GM19043 (cell line): Measurements from ENCODE around the gene NOX5.
"Not testable (repeated sequence)": the region's sequence is repeated elsewhere in the genome, so short reads cannot be mapped to it uniquely, and the experiment has no call there.

Experiments
- ATAC-seq: cut with Tn5 transposase; IDR thresholded peaks from one replicate; pipeline ENCODE4 v1.9.1; 2021; ENCODE audit warnings: low read depth; ENCODE audit not compliant: unreplicated experiment

The NOX5 gene

GRCh38 chr15:69014454-69014853 is at the start of gene NOX5:
TSS of gene NOX5 (plus strand) at chr15:69014695. CDS start at chr15:69014736, 41 bp downstream.
- ATAC-seq = no peak

GRCh38 chr15:68966996-68967395 is 47.5 kb upstream of the NOX5 start:
- ATAC-seq = no peak

- ATAC-seq = no peak
Observed at GRCh38 chr15:68967948-68968347, 46.5 kb upstream of the NOX5 start.

GRCh38 chr15:68969298-68969697 is 45.2 kb upstream of the NOX5 start:
- no peak for ATAC-seq

- no peak for ATAC-seq
Observed at GRCh38 chr15:68972201-68973065, 42.1 kb upstream of the NOX5 start.

- ATAC-seq = not testable (repeated sequence)
Observed at GRCh38 chr15:68975651-68976160, 38.8 kb upstream of the NOX5 start.

- not testable (repeated sequence) for ATAC-seq
Observed at GRCh38 chr15:68977426-68977825, 37.1 kb upstream of the NOX5 start.

GRCh38 chr15:68979006-68979405 is 35.5 kb upstream of the NOX5 start:
- no peak for ATAC-seq

GRCh38 chr15:68979816-68980215 is 34.7 kb upstream of the NOX5 start:
- no peak for ATAC-seq

- no peak for ATAC-seq
Observed at GRCh38 chr15:68980786-68981185, 33.7 kb upstream of the NOX5 start.

GRCh38 chr15:68981941-68982340 is 32.6 kb upstream of the NOX5 start:
- no peak for ATAC-seq

GRCh38 chr15:68982976-68983563 is 31.4 kb upstream of the NOX5 start:
- no peak for ATAC-seq

GRCh38 chr15:68983961-68984481 is 30.5 kb upstream of the NOX5 start:
- no peak for ATAC-seq

GRCh38 chr15:68984586-68984985 is 29.9 kb upstream of the NOX5 start:
- no peak for ATAC-seq

- ATAC-seq = no peak
Observed at GRCh38 chr15:68985361-68985891, 29.1 kb upstream of the NOX5 start.

- ATAC-seq = no peak
Observed at GRCh38 chr15:68986322-68986721, 28.2 kb upstream of the NOX5 start.

GRCh38 chr15:68987120-68987519 is 27.4 kb upstream of the NOX5 start:
- ATAC-seq = no peak

GRCh38 chr15:68987676-68988075 is 26.8 kb upstream of the NOX5 start:
- ATAC-seq = no peak

GRCh38 chr15:68989541-68990230 is 24.8 kb upstream of the NOX5 start:
- no peak for ATAC-seq

GRCh38 chr15:68990231-68990991 is 24.1 kb upstream of the NOX5 start:
- ATAC-seq = no peak
